Jurkat, Clone E6-1 (cell line): ENCODE measurements around the gene ATPAF1. TPM values are rescaled to one million over a fixed set of nuclear protein-coding genes. Genes with fewer than 3 reads are reported as not detected.
"Not testable (repeated sequence)": the region's sequence is repeated elsewhere in the genome, so short reads cannot be mapped to it uniquely, and the experiment has no call there.

ENCODE experiments used
- DNase-seq: peaks from one replicate; pipeline ENCODE4 v3.0.0-alpha.2; 2011; ENCODE audit warnings: low read depth, low spot score
- H3K4me3 ChIP-seq: 2 replicates; pipeline ENCODE4 v1.5.1; 2011; ENCODE audit warnings: mild to moderate bottlenecking, low read length, control low read depth, moderate library complexity
- polyA plus RNA-seq: library from polyadenylated mRNA; unstranded; fragments of >200 nt; gene quantifications from one replicate; pipeline ENCODE4 v1.2.1, GENCODE V29; 2012; ENCODE audit warnings: missing spikeins; ENCODE audit not compliant: insufficient read length, insufficient read depth

ATPAF1 gene, protein sequence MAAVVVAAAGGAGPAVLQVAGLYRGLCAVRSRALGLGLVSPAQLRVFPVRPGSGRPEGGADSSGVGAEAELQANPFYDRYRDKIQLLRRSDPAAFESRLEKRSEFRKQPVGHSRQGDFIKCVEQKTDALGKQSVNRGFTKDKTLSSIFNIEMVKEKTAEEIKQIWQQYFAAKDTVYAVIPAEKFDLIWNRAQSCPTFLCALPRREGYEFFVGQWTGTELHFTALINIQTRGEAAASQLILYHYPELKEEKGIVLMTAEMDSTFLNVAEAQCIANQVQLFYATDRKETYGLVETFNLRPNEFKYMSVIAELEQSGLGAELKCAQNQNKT
- 65.4 TPM for polyA plus RNA-seq

- H3K4me3 ChIP-seq = peak within 1 kb of the TSS; percentile 79
- DNase-seq = no peak
These were observed at the start of gene ATPAF1 for GRCh38 chr1:46667782-46668760. ATPAF1 (minus strand) TSS chr1:46668364; CDS start chr1:46668322, 42 bp downstream.

DNA sequence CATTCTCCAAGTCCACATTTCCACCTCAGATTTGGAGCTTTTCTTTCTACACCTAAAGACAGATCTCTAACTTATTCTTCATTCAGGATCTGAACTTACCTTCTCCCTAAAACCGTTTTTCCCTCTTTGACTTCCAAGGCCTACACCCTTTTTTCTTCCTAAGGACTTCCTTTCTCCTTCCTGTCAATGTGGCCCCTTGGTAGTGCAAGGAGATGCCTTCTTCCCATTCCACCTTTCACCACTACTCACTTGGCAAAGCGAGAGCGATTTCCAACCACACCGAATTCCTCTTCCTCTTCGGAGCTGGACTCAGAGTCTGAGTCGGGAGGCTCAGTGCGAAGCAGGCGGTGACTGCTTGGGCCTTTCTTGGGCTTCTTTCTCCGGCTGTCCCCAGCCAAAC, 49.5 kb upstream of the ATPAF1 start:
- no peak for DNase-seq
- H3K4me3 ChIP-seq = peak overlapping the region; percentile 75

DNA sequence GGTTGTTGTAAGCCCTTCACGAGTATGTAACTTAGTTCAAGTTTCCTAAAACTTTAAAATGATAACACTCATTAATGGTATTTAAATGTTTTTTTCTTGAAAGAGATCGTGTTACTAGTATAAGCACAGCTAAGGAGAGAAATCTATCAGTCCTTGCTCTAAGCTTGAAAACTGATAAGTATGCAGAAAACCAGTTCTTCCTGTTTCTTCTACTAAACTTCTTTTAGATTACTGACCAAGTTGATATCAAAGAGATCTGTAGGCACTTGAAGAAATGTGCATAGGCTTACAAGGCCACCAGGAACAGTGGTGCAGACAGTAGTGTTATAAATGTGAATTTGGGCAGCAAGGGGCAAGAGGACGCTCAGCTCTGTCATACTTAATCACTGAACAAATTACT, 46.8 kb upstream of the ATPAF1 start:
- DNase-seq = no peak
- H3K4me3 ChIP-seq = no peak overlapping the region

DNA sequence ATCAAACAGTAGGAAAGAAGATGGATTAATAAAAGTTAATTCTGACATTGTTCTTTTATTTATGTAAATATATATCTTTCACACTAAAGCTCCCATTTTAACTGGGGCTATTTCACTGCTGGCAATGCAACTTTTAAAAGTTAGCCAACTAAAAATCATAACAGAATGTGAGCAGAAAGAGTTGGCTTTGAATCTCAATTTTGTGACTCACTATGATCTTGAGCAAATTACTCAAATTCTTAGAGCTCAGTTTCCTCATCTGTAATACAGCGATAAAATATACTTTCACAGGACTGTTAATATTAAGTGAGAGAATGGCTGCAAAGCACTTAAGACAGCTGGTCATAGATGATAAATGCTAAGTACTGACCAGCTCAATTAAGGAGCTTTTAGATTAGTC, 40.0 kb upstream of the ATPAF1 start:
- H3K4me3 ChIP-seq = no peak overlapping the region
- no peak for DNase-seq

DNA sequence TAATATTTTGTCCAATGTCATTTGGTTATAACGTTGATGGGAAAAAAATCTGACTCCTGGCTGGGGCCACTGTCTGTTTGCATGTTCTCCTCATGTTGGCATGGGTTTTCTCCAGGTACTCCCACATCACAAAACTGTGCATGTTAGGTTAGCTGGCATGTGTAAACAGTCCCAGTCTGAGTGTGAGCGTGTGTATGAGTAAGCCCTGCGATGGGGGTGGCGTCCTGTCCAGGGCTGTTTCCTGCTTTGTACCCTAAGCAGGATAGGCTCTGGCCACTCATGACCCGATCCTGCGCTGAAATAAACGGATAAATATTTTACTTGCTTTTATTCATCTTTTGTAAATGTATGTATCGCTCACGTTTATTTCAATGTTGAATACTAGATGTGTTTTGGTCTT, 37.2 kb upstream of the ATPAF1 start:
- H3K4me3 ChIP-seq = no peak overlapping the region
- no peak for DNase-seq

DNA sequence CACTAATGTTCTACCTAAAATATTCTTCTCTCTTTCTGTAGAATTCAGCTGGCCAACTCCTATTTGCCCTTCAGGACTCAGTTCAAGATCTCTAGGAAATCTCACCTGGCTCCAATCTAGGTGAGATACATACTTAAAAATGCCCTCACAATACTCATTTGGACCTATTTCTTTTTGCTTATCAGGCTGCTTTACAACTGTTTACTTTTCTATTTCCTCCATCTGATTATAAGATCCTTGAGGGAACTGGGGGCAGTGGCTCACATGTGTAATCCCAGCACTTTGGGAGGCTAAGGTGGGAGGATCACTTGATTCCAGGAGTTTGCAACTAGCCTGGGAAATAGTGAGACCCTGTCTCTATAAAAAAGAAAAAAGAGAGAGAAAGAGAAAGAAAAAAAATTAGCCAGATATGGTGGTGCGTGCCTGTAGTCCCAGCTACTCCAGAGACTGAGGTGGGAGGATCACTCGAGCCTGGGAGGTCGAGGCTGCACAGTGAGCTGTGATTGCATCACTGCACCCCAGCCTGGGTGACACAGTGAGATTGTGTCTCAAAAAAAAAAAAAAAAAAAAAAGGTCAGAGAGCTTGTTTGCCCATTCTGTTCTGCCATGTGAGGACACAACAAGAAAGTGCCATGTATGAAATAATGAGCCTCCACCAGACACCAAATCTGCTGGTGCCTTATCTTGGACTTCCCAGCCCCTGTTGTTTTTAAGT, 35.9 kb upstream of the ATPAF1 start:
- no peak overlapping the region for H3K4me3 ChIP-seq
- no peak for DNase-seq

- no peak overlapping the region for H3K4me3 ChIP-seq
- DNase-seq = no peak
These were observed 31.5 kb upstream of the ATPAF1 start for GRCh38 chr1:46699666-46700065.

DNA sequence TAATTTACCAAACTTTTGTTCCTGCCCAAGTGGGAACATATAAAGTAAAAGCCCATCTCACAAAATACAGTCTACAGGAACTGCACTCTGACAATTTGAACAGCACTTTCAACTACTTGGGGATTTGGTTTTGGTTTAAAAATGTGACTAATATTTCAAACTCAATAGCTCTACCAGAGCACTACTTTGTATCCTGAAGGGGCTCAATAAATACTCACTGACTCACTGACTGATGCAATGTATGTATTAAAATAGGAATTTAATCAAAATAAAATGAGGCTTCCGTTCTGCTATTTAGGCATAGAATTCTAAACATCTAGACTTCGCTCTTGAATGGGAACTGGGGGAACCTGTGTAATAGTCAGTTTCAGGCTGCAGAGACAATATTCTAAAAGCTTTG, 28.9 kb upstream of the ATPAF1 start:
- H3K4me3 ChIP-seq = no peak overlapping the region
- DNase-seq = no peak

- not testable (repeated sequence) for H3K4me3 ChIP-seq, DNase-seq
These were observed 26.5 kb upstream of the ATPAF1 start for GRCh38 chr1:46694676-46695075.

DNA sequence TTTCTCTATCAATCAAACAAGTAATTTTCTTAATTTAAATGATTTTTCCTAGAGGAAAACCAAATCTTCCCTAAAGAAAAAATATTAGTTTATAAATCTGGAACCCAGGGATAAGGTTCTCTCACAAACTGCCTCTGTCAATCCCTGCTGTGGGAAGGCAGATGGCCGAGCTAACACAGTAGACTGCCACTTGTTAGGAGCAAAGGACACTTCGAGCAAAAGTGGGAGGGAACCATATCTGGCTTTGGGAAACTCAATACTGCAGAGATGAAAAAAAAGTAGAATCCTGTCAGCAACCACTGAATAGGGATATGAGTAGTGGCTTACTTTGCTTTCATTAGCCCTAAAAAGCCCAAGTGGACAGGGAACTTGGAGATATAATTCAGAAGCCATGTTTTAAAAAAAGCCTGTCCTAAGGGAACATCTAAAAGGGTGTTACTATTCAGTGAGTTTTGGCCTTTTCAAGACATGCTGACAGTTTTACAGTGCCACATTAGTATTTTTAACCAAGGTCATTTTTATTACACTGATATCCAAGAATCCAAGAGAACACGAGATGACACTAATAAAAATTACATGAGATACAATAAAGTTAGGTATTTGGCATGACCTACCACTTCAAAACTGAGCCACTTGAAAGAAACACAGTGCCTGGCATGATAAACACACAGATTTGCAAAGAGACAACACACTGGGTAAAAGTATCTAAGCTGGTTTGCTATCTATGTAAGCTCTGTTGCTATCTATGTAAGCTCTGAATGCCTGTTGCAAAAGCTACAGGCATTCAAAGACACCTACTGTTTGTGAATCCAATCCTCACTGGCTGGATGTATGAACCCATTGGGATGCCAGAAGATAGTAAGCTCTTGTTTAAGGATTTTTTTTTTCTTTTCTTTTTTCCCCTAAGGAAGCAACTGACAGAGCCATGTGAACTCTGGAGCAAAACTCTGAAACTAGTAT, 24.9 kb upstream of the ATPAF1 start:
- H3K4me3 ChIP-seq = no peak overlapping the region
- DNase-seq = peak; percentile 62

- no peak for DNase-seq
These were observed 24.0 kb upstream of the ATPAF1 start for GRCh38 chr1:46691997-46692790.

DNA sequence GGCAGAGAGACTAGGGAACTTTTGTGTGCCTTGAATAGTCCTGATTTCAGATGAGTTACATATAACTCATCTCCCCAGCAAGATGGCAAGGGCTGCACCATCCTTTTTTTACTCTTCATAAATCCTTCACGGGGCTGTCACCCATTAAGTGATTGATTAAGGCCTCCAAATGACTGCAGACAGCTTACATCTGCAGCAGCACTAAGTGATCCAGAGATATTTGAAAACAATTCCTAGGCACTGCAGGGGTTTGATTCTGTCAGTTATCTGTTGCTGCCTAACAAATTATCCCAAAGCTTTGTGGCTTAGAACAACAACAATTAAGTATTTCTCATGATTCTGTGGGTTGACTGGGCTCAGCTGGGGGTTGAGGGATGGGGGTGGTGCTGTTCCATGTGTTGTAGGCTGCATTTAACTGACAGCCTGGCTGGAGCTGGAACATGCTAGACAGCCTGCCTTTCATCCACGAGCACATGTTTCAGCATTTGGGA, 22.8 kb upstream of the ATPAF1 start:
- peak; percentile 64 for DNase-seq
- H3K4me3 ChIP-seq = no peak overlapping the region

More at GRCh38 chr1:46691997-46692790, 24.0 kb upstream of the ATPAF1 start:
- H3K4me3 ChIP-seq = no peak overlapping the region

- no peak overlapping the region; the same call in 1 of the 2 replicates for H3K4me3 ChIP-seq
- DNase-seq = no peak
These were observed 21.7 kb upstream of the ATPAF1 start for GRCh38 chr1:46689897-46690296.

- DNase-seq = peak; percentile 98
- H3K4me3 ChIP-seq = peak overlapping the region; percentile 28
These were observed 21.2 kb upstream of the ATPAF1 start for GRCh38 chr1:46689356-46689755.

DNA sequence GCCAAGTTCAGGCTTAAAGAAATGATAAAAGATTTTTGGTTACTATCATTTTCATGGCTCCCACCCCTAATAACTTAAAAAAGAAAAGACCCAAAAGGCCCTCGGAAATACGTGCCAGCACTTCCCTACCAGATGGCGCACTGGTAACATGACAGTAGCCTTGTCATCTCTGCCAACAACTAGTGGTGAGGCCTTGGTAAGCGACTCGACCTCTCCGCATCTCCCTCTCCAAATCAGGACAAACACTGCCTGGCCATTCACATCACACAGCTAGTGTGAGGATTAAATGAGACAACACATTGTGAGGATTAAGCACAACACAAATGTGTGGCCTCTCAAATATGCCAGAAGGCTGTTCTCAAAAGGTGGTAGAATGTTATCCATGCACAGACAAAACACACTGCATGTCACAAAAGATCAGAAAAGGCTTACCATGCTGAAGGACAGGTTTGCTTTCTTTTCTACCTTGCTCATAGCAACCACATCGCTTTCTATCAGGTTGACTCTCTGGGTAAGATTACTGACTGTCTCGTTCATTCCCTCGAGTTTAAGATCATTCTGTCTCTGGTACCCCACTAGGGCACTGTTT, 19.9 kb upstream of the ATPAF1 start:
- H3K4me3 ChIP-seq = 0 out of 2 replicates have a peak overlapping the region, but pooled peaks have one; percentile 4
- DNase-seq = peak; percentile 67

DNA sequence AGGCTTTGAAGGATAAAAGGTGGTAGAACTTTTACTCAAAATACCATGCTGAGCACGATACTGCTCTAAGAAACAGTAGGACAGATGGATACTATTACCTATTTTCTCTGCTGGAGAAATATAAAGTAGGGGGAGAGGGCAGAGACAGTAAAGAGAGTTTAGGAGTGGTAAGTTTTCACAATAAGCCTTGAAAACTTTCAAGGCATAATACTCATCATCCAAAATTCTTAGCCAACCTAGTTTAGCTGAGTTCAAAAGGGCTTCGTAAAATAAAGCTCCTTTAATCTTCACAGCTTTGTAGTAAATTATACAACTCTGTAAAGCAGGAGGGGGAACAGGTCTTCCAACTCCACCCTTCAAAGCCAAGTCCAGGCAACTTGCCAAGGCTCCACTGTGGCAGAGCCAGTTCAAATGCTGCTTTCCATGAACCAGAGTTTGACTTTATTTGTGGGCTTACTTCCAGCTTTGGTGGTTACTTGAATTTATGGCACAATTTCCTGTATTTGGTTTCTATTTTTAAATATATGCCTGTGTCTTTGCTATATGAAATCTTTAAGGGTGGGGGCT, 19.0 kb upstream of the ATPAF1 start:
- peak overlapping the region; percentile 33 for H3K4me3 ChIP-seq
- DNase-seq = peak; percentile 90

DNA sequence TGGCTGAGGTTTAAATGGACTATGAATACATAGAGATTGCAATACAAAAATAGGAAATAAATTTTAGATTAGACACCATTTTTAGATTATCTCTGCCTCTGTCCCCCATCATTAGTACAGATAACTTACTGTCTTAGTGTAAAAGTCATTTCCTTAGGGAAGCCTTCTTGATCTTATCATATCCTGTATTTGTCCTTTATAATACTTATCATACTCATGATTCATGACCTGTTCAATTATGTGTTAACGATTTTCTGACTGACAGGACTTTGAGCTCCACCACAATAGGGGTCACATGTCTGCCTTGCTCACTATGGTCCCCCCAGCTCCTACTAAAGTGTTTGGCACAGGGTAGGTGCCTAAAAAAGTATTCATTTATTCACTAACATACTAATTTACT, 18.1 kb upstream of the ATPAF1 start:
- no peak overlapping the region; the same call in 1 of the 2 replicates for H3K4me3 ChIP-seq
- DNase-seq = no peak
